NCI-H345 (cell line): ENCODE results near the gene ZBTB6.
"Not testable (repeated sequence)": the region's sequence is repeated elsewhere in the genome, so short reads cannot be mapped to it uniquely, and the experiment has no call there.

ENCODE experiments used
- DNase-seq: peaks from one replicate; lab custom pipeline; 2025; lab: John Stamatoyannopoulos, UW

ZBTB6 gene

GRCh38 chr9:122923947-122924346 is 10.8 kb upstream of the ZBTB6 start:
- no peak for DNase-seq

- DNase-seq: no peak
These were observed 9.6 kb upstream of the ZBTB6 start for GRCh38 chr9:122922713-122923112.

GRCh38 chr9:122918310-122918709 is 5.2 kb upstream of the ZBTB6 start:
- DNase-seq: no peak

GRCh38 chr9:122912671-122912963 is 506 bp downstream of the ZBTB6 start:
- no peak for DNase-seq

GRCh38 chr9:122906122-122906521 is 7.0 kb downstream of the ZBTB6 start:
- DNase-seq: not testable (repeated sequence)

- DNase-seq: peak; percentile 100
These were observed 8.1 kb downstream of the ZBTB6 start, which contains the start of gene RC3H2 for GRCh38 chr9:122904823-122905710. Gene RC3H2 (minus strand): TSS chr9:122905359. CDS start chr9:122897509, 7,850 bp downstream.

GRCh38 chr9:122904466-122904822 is 8.7 kb downstream of the ZBTB6 start:
- DNase-seq: no peak

- DNase-seq: no peak
These were observed 12.3 kb downstream of the ZBTB6 start for GRCh38 chr9:122900791-122901190.

- no peak for DNase-seq
These were observed 15.2 kb downstream of the ZBTB6 start for GRCh38 chr9:122897969-122898368.

- no peak for DNase-seq
These were observed 24.6 kb downstream of the ZBTB6 start for GRCh38 chr9:122888480-122888879.

GRCh38 chr9:122883125-122883524 is 30.0 kb downstream of the ZBTB6 start:
- DNase-seq: no peak

- no peak for DNase-seq
These were observed 33.7 kb downstream of the ZBTB6 start for GRCh38 chr9:122879443-122879842.

GRCh38 chr9:122875523-122875922 is 37.6 kb downstream of the ZBTB6 start:
- DNase-seq: no peak

GRCh38 chr9:122867276-122867675 is 45.8 kb downstream of the ZBTB6 start:
- not testable (repeated sequence) for DNase-seq

GRCh38 chr9:122866079-122866478 is 47.0 kb downstream of the ZBTB6 start:
- DNase-seq: no peak

- no peak for DNase-seq
These were observed 47.8 kb downstream of the ZBTB6 start for GRCh38 chr9:122865300-122865699.

- DNase-seq: no peak
These were observed 49.7 kb downstream of the ZBTB6 start for GRCh38 chr9:122863407-122863806.

- no peak for DNase-seq
These were observed 52.6 kb downstream of the ZBTB6 start for GRCh38 chr9:122860319-122861142.
